Right atrium auricular region (tissue), 2 donors: ENCODE results near the gene SPSB3. TPM values are rescaled to one million over a fixed set of nuclear protein-coding genes. Genes with fewer than 3 reads are reported as not detected.
"Not testable (repeated sequence)": the region's sequence is repeated elsewhere in the genome, so short reads cannot be mapped to it uniquely, and the experiment has no call there.

Experiments used
- DNase-seq: peaks from one replicate; pipeline ENCODE4 v3.0.0-alpha.2; 2019; ENCODE audit warnings: low spot score
- H3K27ac ChIP-seq, 2 donors: fragments of 200-600 bp; sonication (generic); 1 replicate in 1 of 2; 2 replicates in 1 of 2; pipeline ENCODE4 v1.5.1; 2016 to 2019
- H3K27me3 ChIP-seq, 2 donors: fragments of 200-600 bp; sonication (generic); one replicate each; pipeline versions ENCODE4 v1.5.1 to v1.6.0; 2017 to 2019
- H3K36me3 ChIP-seq: fragments of 200-600 bp; sonication (generic); one replicate; pipeline ENCODE4 v1.5.1; 2016
- H3K4me1 ChIP-seq, 2 donors: fragments of 200-600 bp; sonication (generic); one replicate each; pipeline versions ENCODE4 v1.5.1 to v1.6.0; 2017 to 2019
- H3K4me3 ChIP-seq, 2 donors: fragments of 200-600 bp; sonication (generic); 1 replicate in 1 of 2; 2 replicates in 1 of 2; pipeline ENCODE4 v1.5.1; 2017 to 2019; ENCODE audit warnings: mild to moderate bottlenecking in 1 of 2, moderate library complexity in 1 of 2
- H3K9me3 ChIP-seq, 2 donors: fragments of 200-600 bp; sonication (generic); one replicate each; pipeline ENCODE4 v1.5.1; 2019
- total RNA-seq, 2 donors: library from RNA; depleted of rRNA; stranded (reverse); fragments of >200 nt; gene quantifications; one replicate each; pipeline ENCODE4 v1.1.0, GENCODE V29; 2016
- TF ChIP-seq, protein P1 (sequence below), 2 donors: fragments of 200-600 bp; sonication (generic); IDR thresholded peaks; one replicate each; pipeline ENCODE4 v1.5.1; 2019; ENCODE audit warnings: antibody characterized with exemption in 2 of 2

Gene SPSB3
- total RNA-seq, 2 donors from 2014 or later: 41.9 to 49.0 TPM

DNA sequence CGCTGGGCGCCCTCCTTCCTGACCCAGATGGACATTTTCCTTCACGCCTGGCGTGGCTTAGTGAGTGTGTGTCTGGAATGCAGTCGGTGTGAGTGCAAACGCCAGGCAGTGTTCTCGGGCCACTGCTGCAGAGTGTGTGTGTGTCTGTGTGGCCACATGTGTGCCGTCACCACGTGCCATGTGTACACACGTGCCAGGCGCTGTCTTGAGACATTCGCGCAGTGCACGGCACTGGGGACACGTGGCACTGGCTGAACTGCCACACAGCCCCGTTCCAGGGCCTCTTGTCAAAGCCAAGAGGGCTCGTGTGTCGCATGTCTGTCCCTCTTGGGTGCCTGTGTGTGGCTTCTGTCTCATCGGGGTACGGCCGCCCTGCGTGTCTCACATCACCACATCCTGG lies 47.6 kb downstream of the SPSB3 start:
- Histone ChIP-seq H3K4me3 (no peak overlapping the region), H3K36me3 (peaks cover 37% of the 10 kb centered on the region), H3K4me1 (no peaks in the 10 kb centered on the region), H3K27me3 (no peaks in the 10 kb centered on the region), H3K27ac (no peak overlapping the region), H3K9me3 (no peaks in the 10 kb centered on the region)
- TF ChIP-seq, protein P1, sequence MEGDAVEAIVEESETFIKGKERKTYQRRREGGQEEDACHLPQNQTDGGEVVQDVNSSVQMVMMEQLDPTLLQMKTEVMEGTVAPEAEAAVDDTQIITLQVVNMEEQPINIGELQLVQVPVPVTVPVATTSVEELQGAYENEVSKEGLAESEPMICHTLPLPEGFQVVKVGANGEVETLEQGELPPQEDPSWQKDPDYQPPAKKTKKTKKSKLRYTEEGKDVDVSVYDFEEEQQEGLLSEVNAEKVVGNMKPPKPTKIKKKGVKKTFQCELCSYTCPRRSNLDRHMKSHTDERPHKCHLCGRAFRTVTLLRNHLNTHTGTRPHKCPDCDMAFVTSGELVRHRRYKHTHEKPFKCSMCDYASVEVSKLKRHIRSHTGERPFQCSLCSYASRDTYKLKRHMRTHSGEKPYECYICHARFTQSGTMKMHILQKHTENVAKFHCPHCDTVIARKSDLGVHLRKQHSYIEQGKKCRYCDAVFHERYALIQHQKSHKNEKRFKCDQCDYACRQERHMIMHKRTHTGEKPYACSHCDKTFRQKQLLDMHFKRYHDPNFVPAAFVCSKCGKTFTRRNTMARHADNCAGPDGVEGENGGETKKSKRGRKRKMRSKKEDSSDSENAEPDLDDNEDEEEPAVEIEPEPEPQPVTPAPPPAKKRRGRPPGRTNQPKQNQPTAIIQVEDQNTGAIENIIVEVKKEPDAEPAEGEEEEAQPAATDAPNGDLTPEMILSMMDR (IDR thresholded peaks at IDR 0.05): no peak
- DNase-seq: no peak

DNA sequence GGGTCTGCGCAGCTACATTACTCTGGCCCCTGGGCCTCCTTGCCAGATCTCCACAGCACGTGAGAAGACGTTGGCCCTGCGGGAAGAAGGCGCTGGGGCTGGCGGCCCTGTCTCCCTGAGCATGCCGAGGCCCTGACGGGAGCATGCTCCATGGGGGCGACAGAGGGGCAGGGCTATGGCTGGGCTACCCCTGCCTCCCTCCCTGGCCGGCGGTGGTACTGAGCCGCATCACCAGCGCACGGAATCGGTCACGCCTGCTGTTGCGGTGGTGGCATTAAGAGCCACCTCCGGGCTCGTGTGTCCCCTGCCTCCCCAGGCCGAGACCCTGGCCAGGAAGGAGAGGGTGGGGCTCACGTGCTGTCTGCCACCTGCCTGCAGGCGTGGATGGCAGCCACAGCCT lies 48.2 kb downstream of the SPSB3 start:
- no peaks in the 10 kb centered on the region for H3K9me3 ChIP-seq
- no peaks in the 10 kb centered on the region for H3K4me1 ChIP-seq
- no peak for DNase-seq
- no peaks in the 10 kb centered on the region for H3K27me3 ChIP-seq
- no peak overlapping the region for H3K4me3 ChIP-seq
- H3K27ac ChIP-seq: no peak overlapping the region
- H3K36me3 ChIP-seq: peaks cover 44% of the 10 kb centered on the region
- TF ChIP-seq, protein P1 (IDR thresholded peaks at IDR 0.05): no peak

DNA sequence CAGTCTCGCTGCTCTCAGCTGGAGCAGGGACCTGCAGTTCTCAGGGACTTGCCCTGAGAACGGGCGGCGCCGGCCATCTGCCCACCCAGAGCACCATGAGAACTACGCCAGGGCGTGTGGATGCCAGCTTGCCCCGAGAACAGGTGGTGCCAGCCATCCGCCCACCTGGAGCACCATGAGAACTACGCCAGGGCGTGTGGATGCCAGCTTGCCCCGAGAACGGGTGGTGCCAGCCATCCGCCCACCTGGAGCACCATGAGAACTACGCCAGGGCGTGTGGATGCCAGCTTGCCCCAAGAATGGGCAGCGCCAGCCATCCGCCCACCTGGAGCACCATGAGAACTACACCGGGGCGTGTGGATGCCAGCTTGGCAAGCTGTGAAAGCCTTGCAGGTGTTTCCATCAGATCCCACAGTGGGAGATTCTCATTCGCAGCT lies 49.8 kb downstream of the SPSB3 start:
- not testable (repeated sequence) for H3K27ac ChIP-seq, DNase-seq, H3K4me3 ChIP-seq, H3K4me1 ChIP-seq, H3K27me3 ChIP-seq, H3K9me3 ChIP-seq
- peaks cover 60% of the 10 kb centered on the region for H3K36me3 ChIP-seq

DNA sequence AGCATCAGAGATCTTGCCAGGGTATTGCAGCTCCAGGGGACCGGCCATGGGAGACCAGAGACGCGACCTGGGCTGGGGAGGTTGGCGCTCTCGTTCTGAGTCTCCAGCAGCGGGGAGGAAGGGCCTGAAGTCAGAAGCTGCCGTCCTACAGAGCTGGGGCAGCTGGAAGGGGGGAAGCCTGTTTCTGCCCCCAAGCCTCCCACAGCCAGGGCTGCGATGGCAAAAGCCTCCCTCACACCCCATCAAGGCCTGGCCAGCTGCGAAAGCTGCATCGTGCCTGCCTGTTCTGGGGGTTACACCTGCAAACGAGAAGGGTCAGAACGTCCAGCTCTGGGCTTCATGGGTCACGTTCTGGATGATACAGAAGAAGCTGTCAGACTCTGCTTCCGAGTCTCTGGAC lies 50.3 kb downstream of the SPSB3 start:
- Histone ChIP-seq H3K27ac (no peak overlapping the region), H3K9me3 (no peaks in the 10 kb centered on the region), H3K4me3 (no peak overlapping the region), H3K36me3 (peaks cover 60% of the 10 kb centered on the region), H3K27me3 (no peaks in the 10 kb centered on the region), H3K4me1 (no peaks in the 10 kb centered on the region)
- TF ChIP-seq, protein P1 (IDR thresholded peaks at IDR 0.05): no peak
- DNase-seq: no peak

DNA sequence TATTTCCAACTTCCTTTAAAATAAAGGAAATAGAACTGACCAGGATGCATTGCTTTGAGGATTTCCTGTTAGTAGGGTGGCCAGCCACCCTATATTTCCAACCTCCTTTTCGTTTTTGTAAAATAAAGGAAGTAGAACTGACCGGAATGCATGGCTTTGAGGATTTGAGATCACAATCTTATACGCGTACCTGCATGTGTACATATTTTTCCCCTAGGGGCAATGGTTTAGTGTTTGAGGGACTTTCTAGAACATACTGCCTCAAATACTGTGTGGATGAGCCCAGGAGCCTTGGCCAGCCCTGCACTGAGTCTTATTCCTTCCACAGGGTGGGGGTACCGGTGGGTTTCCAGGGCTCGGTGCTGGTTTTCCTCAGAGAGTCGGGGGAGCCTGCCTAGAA lies 50.8 kb downstream of the SPSB3 start:
- peaks cover 65% of the 10 kb centered on the region for H3K36me3 ChIP-seq

DNA sequence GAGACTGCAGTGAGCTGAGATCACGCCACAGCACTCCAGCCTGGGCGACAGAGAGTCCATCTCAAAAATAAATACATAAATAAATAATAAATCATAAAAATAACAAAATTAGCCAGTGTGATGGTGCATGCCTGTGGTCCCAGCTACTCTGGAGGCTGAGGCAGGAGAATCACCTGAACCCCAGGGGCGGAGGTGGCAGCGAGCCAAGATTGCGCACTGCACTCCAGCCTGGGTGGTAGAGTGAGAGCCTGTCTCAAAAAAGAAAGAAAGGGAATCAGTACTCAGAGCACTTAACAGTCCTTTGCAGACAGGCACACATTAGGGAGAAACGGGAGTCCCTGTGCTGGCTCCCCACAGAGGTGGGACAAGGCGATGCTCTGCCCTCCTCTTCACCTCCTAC lies 51.3 kb downstream of the SPSB3 start:
- no peak for DNase-seq
- Histone ChIP-seq H3K9me3 (no peaks in the 10 kb centered on the region), H3K27ac (no peak overlapping the region), H3K36me3 (peaks cover 70% of the 10 kb centered on the region), H3K4me3 (no peak overlapping the region), H3K4me1 (no peaks in the 10 kb centered on the region), H3K27me3 (no peaks in the 10 kb centered on the region)
- TF ChIP-seq, protein P1 (IDR thresholded peaks at IDR 0.05): no peak

More for the DNA sequence above, 50.8 kb downstream of the SPSB3 start:
- H3K9me3 ChIP-seq: no peaks in the 10 kb centered on the region
- H3K4me3 ChIP-seq: no peak overlapping the region
- no peak overlapping the region for H3K27ac ChIP-seq
- no peak for DNase-seq
- H3K4me1 ChIP-seq: no peaks in the 10 kb centered on the region
- H3K27me3 ChIP-seq: no peaks in the 10 kb centered on the region
- TF ChIP-seq, protein P1 (IDR thresholded peaks at IDR 0.05): no peak
